GM19099 (cell line): ENCODE measurements around the gene CACNB4.

ENCODE experiments used
- POLR2A ChIP-seq: IDR thresholded peaks from 3 replicates; pipeline ENCODE4 v1.6.1; 2011; ENCODE audit warnings: low read depth; ENCODE audit not compliant: insufficient read length; ENCODE audit errors: extremely low read depth

The CACNB4 gene

DNA sequence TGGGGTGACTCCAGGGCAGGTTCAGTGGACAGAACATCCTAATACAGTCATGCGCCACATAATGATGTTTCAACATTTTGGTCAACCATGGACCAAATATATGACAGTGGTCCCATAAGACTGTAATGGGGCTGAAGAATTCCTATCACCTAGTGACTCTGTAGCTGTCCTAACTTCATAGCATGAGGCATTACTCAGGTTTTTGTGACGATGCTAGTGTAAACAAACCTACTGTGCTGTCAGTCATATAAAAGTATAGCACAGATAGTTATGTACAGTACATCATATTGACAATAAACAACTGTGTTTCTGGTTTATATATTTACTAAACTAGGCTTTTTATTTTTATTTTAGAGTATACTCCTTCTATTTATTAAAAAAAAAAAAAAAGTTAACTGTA, 87.1 kb downstream of the CACNB4 start:
- no peak for TF ChIP-seq POLR2A

DNA sequence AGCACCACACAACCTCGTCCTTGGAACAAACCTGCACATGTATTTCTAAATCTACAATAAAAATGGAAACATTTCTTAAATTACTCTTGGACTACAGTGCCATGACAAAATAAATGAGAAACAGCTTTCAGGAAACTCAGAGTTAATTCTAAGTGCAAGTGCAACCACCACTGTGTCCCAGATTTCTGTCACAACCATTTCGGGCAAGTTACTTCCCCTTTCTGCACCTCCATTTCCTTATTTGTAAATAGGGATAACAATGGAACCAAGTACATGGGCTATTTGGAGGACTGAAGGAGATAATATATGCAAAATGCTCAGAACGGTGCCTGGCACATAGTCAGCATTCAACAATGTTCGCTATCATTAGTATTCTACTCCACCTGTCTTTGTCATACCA, 93.2 kb downstream of the CACNB4 start:
- no peak for TF ChIP-seq POLR2A

DNA sequence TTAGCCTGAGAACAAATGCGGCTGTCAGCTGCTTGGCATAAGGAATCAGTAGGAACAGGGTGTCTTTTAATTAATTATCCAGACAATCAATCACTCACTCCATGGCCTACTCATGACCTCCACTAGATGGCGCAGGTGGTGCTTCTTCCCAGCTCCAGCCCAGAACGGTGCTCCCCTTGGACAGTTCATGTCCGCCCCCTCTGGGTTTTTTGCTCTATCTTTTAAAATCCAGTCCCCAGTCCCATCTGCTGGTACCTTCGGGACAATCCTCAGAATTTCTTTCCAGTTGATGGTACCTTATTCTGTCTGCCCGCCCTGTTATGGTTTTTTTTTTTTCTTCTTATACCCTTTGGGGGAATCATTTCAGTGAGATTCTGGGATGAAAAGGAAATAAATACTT, 99.8 kb downstream of the CACNB4 start:
- no peak for TF ChIP-seq POLR2A

DNA sequence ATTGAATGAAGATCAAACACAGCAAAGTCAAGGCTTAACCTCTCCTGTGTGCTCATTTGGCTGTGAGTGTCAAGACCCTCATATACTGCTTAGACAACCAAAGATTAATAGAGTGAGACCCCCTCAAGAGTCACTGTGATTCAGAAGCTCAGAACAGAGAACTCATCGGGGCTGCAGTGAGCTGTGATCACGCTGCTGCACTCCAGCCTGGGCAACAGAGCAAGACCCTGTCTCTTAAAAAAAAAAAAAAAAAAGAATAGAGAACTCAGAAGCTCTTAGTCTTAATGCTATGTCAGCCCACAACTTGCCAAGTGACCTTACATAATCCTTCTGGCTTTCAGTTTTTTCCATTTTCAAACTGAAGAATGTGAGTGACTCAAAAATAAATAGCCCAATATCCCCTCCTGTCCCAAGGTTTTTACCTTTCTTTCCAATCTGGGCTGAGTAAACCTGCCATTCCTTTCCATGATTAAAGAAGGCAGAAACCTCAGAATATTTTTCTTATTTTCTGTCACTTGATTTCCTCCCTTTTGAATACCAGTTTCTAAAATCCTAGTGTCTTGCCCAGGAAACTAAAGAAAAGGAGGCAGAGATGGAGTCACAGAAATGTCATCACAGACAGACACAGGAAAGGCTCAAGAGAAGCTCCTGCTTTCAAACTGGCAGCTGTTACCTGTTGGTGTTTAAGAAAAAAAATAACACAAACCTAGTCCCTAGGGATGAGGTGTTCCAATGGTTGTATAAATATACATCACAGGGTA, 102.4 kb downstream of the CACNB4 start:
- TF ChIP-seq POLR2A = no peak

DNA sequence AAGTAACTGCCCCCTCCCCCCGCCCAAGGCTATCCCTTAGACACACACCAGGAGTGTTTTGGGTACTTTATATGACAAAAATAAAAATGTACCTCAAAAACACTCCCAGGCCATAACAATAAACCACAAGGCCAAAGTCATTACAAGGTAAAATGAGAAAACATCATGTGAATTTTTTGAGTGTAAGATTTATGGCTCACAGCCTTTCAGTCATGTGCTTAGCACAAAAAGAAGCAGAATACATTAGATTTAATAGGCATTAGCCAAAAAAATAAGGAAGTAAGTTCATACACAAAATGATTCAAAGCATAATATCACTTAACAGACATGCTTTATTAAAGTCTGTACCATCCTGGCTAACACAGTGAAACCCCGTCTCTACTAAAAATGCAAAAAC, 103.7 kb downstream of the CACNB4 start:
- TF ChIP-seq POLR2A = no peak

DNA sequence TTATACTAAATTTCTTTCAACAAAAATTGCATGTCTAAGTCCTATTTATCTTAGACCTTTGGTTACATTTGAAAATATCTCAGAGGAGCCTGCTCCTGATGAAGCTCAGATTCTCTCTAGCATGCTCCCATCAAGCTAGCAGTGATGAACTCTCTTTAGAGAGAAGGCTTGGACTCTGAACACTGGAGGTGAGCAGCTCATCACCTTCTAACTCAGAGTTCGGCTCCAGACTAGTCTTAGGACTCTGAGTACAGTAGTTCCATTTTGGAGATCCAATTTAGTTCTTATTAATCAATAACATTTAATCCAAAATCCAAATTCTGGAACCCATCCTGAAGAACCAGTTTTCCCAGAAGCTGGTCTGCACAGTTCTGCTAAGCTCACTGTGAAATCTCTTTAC, 107.8 kb downstream of the CACNB4 start:
- TF ChIP-seq POLR2A = no peak

DNA sequence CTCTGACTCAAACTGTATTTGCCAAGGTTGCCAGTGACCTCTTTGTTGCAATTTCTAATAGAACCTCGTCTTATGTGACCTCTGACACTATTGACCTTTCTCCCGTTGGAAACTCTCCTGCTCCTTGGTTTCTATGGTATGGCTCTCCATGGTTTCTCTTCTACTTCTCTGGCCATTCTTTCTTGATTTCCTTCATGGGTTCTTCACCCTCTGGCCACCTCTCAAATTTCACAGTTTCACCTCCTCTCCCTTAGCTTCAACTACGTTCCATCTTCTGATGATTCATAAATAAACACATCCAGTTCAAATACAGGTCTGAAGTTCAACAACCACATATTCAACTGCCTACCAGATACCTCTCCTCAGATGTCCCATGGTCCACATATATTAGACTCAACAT, 109.5 kb downstream of the CACNB4 start:
- no peak for TF ChIP-seq POLR2A

DNA sequence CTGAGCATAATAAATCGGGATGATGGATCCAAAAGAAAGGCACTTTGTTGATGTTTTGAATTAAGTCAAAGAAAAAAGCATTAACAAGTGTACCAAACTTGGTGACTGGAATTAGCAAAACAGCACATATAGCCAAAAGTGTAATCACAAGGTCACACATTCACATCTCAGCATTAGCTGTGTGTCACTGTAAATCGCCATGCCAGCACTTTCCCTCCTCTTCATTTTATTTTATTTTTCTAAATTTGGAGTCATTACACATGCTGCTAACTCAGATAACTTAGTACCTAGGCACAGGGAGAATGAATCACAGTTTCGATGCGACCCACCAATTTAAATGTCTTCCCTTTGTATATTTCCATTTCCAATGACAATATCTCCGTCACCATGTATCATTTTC, 111.4 kb downstream of the CACNB4 start:
- no peak for TF ChIP-seq POLR2A

DNA sequence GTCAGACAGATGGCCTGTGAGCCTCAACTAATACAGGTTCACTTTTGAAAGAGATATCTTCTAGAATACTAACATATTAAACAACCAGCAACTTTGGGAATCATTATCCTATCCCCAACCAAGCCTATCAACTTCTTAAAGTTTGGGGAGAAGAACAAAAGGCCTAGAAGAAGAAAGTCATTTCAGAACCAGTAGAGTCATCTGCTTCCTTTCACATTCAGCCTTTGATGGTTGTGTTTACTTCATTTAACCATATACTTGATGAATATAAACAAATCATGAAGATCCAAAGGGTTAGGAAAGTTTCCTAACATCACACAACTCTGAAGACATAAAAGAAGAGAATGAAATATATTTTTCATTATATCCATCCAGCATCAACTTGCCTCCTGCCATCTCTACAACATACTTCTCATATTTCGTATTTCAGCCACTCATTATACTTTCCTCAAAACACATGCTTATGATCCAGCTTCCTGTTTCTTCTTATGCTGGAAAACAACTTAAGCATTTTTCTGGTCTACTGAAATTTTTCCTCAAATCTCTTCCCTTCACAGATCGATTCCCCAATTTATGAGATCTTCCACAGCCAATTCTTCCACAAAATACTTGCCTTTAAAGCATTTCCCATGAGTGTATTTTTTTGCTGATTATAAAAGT, 114.3 kb downstream of the CACNB4 start:
- TF ChIP-seq POLR2A = no peak

DNA sequence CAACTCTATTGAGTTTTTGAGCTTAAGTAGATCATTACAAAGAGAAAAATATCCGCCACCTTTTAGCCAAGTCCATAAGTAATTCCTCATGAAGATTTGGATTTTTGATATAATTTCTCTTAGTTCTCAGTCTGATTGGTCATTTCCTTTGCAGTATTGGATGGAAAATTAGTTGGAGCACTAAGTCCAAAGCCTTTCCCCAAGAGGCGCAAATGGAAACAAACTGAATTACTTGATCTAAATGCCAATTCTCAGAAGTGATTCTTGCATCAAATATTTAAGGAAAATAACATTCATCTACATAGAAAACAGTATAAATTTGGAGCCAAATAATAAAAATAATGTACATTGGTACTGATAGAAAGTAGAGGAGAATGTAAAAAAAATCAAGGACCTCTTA, 115.6 kb downstream of the CACNB4 start:
- TF ChIP-seq POLR2A = no peak

DNA sequence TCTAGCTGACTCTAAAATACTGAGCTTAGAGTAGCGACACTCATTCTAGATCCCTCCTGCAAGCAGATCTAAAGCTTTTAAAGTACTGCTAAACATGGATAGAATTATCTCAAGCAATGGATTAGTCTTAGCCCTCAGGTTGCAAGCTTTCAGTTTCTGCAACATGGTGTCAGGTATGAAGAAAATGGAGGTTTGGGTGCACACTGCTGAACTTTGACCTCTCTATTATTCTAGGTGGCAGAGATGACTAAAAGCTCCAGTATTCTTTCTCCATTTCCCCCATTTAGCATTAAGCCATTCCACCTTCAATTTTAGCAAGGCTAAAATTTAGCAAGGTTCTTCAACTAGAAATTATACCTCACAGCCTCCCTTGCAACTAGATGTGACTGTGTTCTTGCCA, 117.0 kb downstream of the CACNB4 start:
- TF ChIP-seq POLR2A = no peak

DNA sequence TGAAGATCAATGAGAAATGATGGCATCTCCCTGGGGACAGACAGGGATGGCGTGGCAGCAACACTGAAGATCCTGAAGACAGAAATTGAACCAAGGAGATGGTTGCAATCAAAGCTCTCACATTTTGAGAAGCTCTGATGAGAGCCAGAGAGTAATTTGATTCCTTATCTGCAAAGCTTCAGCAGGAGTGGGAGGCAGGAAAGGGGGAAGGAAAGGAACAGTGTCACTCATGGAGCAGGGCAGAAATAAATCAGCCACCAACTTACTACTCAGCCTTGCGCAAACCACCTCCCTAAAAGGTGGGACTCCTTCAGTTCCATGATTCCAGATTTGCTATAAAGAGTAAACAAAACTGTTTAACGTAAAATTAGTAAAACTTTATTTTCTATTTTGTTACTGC, 119.2 kb downstream of the CACNB4 start:
- no peak for TF ChIP-seq POLR2A

DNA sequence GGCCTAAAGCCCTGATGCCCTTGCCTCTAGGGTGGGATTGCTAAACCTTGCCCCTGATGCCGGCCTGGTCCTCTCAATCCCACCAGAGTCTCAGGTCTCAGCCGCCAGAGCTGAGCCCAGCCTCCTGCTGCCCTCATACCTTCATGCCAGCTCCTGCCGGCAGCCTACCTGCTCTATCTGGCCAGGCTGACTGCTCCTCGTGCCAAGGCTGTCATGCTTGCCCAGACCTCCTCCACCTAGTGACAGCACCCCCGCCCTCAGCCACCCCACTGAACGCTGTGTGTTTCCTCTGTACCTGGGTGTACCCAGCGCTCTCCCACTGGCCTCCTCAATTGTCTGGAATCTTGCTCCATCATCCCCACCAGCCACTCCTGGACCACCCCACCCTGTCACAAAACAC, 120.1 kb downstream of the CACNB4 start:
- no peak for TF ChIP-seq POLR2A

DNA sequence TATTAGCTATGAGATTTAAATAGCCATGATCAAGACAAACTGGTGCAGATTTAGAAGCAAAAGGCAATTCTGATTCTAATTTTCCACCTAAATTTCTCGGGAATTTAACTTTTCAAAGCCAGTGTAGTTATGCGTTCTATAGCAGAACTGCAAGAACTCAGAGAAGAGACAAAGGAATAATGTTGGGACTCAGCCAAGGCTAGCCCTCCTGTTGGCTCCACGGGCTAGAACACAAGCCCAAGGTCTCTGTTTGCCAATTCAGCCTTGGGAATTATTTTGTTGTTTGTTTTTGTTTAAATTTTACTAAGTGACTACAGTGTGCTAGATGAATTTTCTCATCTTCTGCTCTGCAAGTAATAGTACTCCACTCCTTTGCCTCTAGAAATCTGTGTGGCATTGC, 121.2 kb downstream of the CACNB4 start:
- TF ChIP-seq POLR2A = no peak

DNA sequence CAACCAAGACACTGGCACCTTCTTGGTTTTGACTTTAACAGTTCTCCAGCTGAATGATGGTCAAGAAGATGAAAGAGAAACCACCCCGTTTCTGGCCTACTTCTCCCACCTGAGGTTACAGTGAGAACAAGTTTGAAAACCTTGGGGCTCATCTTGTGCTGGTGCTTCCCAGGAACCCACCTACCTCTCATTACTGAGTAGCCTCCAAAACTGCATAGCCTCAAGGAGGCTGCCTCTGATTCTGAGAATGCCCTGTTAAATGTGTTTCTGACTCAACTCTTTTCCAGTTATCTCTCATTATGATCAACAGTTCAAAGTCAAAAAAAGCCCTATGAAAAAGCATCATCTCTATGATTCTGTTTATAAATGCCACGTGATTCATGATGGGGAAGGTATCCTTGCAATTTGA, 121.9 kb downstream of the CACNB4 start:
- TF ChIP-seq POLR2A = no peak

DNA sequence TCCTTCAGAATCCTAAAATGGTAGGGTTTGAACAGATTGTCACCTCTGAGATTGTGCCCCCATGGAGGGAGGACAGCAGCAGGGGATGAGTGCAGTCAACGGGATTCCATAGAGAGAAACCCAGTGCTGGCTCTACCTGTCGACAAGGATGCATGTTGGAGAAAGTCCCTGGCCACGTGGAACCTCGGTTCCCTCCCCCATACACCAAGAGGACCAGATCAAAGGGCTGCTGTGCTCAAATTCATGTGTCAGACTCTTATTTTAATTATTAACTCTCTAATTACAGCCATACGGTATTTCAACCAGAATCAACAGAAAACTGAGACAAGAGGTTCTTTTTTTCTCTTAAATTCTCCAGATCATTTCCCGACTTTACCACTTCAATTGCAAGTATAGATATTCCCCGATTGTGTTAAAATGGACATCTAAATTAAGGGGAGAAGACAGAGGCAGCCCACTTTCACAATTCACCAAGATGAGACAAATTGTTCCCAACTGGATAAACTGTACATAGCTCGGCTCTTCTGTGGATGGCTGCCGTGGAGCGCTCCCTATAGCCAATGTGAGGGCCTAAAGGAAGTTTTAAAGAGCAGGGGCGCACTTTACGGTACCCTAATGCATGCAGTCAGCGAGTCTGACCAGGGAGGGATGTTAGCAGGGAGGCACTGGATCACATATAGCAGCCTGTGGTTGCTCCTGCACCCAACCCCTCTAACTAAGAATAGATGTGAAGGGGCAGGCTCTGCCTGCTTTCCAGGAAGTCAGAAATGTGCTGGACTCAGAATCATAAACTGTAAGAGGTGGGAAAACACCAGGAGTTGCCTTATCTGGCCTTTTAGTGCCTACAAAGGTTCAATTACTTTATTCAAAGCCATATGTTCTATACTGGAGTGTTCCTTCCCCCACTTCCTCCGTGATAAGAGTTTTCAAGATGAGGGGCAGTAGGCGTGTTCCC, 123.1 kb downstream of the CACNB4 start:
- no peak for TF ChIP-seq POLR2A

DNA sequence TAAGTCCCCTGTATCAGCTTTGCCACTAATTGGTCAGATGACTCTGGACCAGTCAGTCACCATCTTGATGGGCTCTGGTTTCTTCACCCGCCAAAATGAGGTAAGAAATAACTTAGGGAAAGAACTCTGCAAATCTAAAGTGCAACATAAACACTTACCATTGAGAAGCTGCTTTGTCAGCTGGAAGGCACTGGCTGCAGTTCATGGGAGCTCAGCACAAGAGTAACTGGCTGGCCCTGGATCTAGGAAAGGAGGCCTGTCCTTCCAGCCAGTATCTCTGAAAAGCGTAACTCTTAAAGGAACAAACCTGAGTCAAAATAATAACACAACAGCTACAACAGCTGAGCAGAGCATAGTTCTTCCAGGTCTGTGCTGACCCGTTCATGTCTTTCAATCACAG, 123.9 kb downstream of the CACNB4 start:
- no peak for TF ChIP-seq POLR2A

DNA sequence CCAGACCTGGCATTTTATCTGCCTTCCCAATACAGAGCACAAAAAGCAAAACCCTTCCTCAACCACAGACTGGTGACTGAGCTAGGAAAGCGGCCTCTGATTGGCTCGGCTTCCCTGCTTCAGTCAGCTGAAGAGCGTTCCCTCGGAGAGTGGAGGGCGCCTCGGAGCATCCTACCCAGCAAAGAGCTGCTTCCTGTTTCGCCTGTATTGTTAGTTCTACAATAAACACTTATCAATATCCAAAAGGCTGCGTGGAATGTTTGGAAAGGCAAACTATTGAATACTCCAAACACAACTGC, 125.0 kb downstream of the CACNB4 start:
- TF ChIP-seq POLR2A = no peak
